Kidney (tissue), 14 donors: ENCODE data around the gene TREML1. TPM values are rescaled to one million over a fixed set of nuclear protein-coding genes. Genes with fewer than 3 reads are reported as not detected.

Source experiments
- DNase-seq, 5 donors: peaks; one replicate each; pipeline ENCODE4 v3.0.0-alpha.2; 2013 to 2020
- FAIRE-seq: peaks from 2 replicates; lab custom pipeline; 2012; peaks lifted over from hg19 to GRCh38; lab: Jason Lieb, UNC
- H3K27ac ChIP-seq, 2 donors: one replicate each; pipeline ENCODE4 v1.7.0; 2013; ENCODE audit warnings: low read depth in 2 of 2, low read length in 2 of 2, inconsistent platforms in 1 of 2
- H3K27me3 ChIP-seq: one replicate; pipeline ENCODE4 v1.7.1; 2013; ENCODE audit warnings: low read length, inconsistent platforms; ENCODE audit not compliant: control insufficient read depth, insufficient read depth
- H3K36me3 ChIP-seq, 3 donors: one replicate each; pipeline versions ENCODE4 v1.7.0 to v1.7.1; 2013; ENCODE audit warnings: low read length in 3 of 3, control low read depth in 1 of 3, inconsistent platforms in 1 of 3; ENCODE audit not compliant: insufficient read depth in 3 of 3, control insufficient read depth in 2 of 3
- H3K4me1 ChIP-seq, 3 donors: one replicate each; pipeline versions ENCODE4 v1.7.0 to v1.7.1; 2013; ENCODE audit warnings: low read length in 3 of 3, inconsistent platforms in 1 of 3, low read depth in 1 of 3; ENCODE audit not compliant: control insufficient read depth in 2 of 3, insufficient read depth in 2 of 3
- H3K4me3 ChIP-seq, 3 donors: one replicate each; pipeline versions ENCODE4 v1.7.0 to v1.8.1; 2013; ENCODE audit warnings: low read length in 3 of 3, control low read depth in 1 of 3, inconsistent platforms in 1 of 3
- H3K9ac ChIP-seq, 3 donors: one replicate each; pipeline versions ENCODE4 v1.7.0 to v1.7.1; 2013; ENCODE audit warnings: low read length in 3 of 3, control low read depth in 1 of 3, inconsistent platforms in 1 of 3
- H3K9me3 ChIP-seq, 3 donors: one replicate each; pipeline versions ENCODE4 v1.7.0 to v1.7.1; 2013; ENCODE audit warnings: low read length in 3 of 3, control low read depth in 1 of 3, inconsistent platforms in 1 of 3; ENCODE audit not compliant: control insufficient read depth in 2 of 3, insufficient read depth in 1 of 3
- CTCF ChIP-seq: IDR thresholded peaks from 3 replicates; pipeline ENCODE4 v1.5.1; 2012; ENCODE audit warnings: mild to moderate bottlenecking, moderate library complexity, borderline replicate concordance; ENCODE audit not compliant: insufficient read depth; ENCODE audit errors: extremely low read depth
- intact Hi-C: fragments of 100-400 bp; cut with DNase I; formaldehyde crosslinking; loops from one replicate; pipeline ENCODE4 v1.11.1; 2022
- polyA plus RNA-seq: library from polyadenylated mRNA; stranded (reverse); fragments of 350-450 nt; fragmentation: Illumina TruSeq; extraction: RNeasy Lipid Tissue Mini Kit (QIAGEN cat#74804); gene quantifications from one replicate; pipeline ENCODE4 v1.2.3, GENCODE V29; 2014; ENCODE audit warnings: low read depth, low replicate concordance; ENCODE audit not compliant: insufficient read depth
- total RNA-seq: library from RNA; stranded (reverse); fragmentation: NEBNext Ultra II Directional; extraction: Animal tissue kit (Norgen Biotek cat#: 25700); gene quantifications from one replicate; pipeline ENCODE4 v1.2.1, GENCODE V29; 2021
- donor health status: control.
- donor health status: control.
- donor health status: control.
- donor health status: control.
- donor health status: control.
- donor health status: DM: yes; HTN: yes; CAD: no.
- donor health status: Normal renal cell carcinoma (clear cell type).

TREML1 gene
- total and polyA plus RNA-seq, 2 donors from 2014 or later = 1.0 TPM; not detected in 1

GRCh38 chr6:41181566-41181965 is 27.4 kb upstream of the TREML1 start:
- H3K4me3 ChIP-seq = no peak overlapping the region
- H3K9me3 ChIP-seq = no peaks in the 10 kb centered on the region
- TF ChIP-seq CTCF = no peak
- DNase-seq (no peak), FAIRE-seq (no peak)
- no peaks in the 10 kb centered on the region for H3K36me3 ChIP-seq
- H3K4me1 ChIP-seq = no peaks in the 10 kb centered on the region
- no peak overlapping the region for H3K9ac ChIP-seq
- intact Hi-C loops = no loop called here
- no peak overlapping the region for H3K27ac ChIP-seq
- no peaks in the 10 kb centered on the region for H3K27me3 ChIP-seq

DNA sequence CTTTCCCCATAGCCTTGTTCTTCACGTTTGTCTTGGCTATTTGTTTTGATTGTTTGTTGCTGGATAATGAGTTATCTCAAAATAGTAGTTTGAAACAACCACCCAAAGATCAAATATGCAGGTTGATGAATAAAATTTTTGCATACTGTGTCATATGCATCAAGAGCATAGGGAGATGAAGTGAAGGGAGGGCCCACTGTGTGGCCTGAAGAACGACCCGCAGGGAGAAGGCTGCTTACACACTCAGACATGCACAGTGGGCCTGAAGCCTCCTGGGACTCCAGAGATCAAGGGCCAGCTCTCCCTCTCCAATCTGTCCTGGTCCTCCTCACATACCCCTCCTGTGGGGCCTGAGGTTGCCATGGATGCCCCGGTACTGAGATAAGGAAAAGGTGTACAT is 25.0 kb upstream of the TREML1 start:
- DNase-seq = no peak
- intact Hi-C loops = no loop called here
- Histone ChIP-seq H3K4me1 (no peaks in the 10 kb centered on the region), H3K36me3 (no peaks in the 10 kb centered on the region), H3K27me3 (no peaks in the 10 kb centered on the region), H3K27ac (no peak overlapping the region), H3K9ac (no peak overlapping the region), H3K9me3 (no peaks in the 10 kb centered on the region), H3K4me3 (no peak overlapping the region)
- no peak for TF ChIP-seq CTCF
- FAIRE-seq = no peak

GRCh38 chr6:41177695-41178094 is 23.5 kb upstream of the TREML1 start:
- H3K27me3 ChIP-seq = no peaks in the 10 kb centered on the region
- H3K4me3 ChIP-seq = no peak overlapping the region
- no peaks in the 10 kb centered on the region for H3K4me1 ChIP-seq
- H3K36me3 ChIP-seq = no peaks in the 10 kb centered on the region
- TF ChIP-seq CTCF = no peak
- FAIRE-seq (no peak), DNase-seq (no peak)
- intact Hi-C loops = no loop called here
- no peak overlapping the region for H3K27ac ChIP-seq
- H3K9me3 ChIP-seq = no peaks in the 10 kb centered on the region
- H3K9ac ChIP-seq = no peak overlapping the region

GRCh38 chr6:41177287-41177686 is 23.1 kb upstream of the TREML1 start:
- Histone ChIP-seq H3K9ac (no peak overlapping the region), H3K27me3 (no peaks in the 10 kb centered on the region), H3K4me1 (no peaks in the 10 kb centered on the region), H3K36me3 (no peaks in the 10 kb centered on the region), H3K9me3 (no peaks in the 10 kb centered on the region), H3K27ac (no peak overlapping the region), H3K4me3 (no peak overlapping the region)
- DNase-seq (no peak), FAIRE-seq (no peak)
- intact Hi-C loops = no loop called here
- TF ChIP-seq CTCF = no peak
